ENCODE data around the gene GPRC5B.

- TF ChIP-seq, protein P1, sequence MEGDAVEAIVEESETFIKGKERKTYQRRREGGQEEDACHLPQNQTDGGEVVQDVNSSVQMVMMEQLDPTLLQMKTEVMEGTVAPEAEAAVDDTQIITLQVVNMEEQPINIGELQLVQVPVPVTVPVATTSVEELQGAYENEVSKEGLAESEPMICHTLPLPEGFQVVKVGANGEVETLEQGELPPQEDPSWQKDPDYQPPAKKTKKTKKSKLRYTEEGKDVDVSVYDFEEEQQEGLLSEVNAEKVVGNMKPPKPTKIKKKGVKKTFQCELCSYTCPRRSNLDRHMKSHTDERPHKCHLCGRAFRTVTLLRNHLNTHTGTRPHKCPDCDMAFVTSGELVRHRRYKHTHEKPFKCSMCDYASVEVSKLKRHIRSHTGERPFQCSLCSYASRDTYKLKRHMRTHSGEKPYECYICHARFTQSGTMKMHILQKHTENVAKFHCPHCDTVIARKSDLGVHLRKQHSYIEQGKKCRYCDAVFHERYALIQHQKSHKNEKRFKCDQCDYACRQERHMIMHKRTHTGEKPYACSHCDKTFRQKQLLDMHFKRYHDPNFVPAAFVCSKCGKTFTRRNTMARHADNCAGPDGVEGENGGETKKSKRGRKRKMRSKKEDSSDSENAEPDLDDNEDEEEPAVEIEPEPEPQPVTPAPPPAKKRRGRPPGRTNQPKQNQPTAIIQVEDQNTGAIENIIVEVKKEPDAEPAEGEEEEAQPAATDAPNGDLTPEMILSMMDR (IDR thresholded peaks at IDR 0.05): no peak
- TF ChIP-seq POLR2A (IDR thresholded peaks at IDR 0.05): no peak
Measured at GRCh38 chr16:19810817-19811731, 73.6 kb downstream of the GPRC5B start.
